GM21390 (cell line): ENCODE results near the gene TGIF2LX.
"Not testable (repeated sequence)": the region's sequence is repeated elsewhere in the genome, so short reads cannot be mapped to it uniquely, and the experiment has no call there.

ENCODE experiments used
- ATAC-seq: cut with Tn5 transposase; IDR thresholded peaks from one replicate; pipeline ENCODE4 v1.9.1; 2021; ENCODE audit not compliant: unreplicated experiment

The TGIF2LX gene

GRCh38 chrX:89921665-89922064 lies at the start of gene TGIF2LX:
TGIF2LX (plus strand) TSS chrX:89921908; CDS start chrX:89922086, 178 bp downstream.
- ATAC-seq = not testable (repeated sequence)

- ATAC-seq = not testable (repeated sequence)
Observed at GRCh38 chrX:89922338-89922934, 728 bp downstream of the TGIF2LX start.

- ATAC-seq = not testable (repeated sequence)
Observed at GRCh38 chrX:89943077-89943476, 21.4 kb downstream of the TGIF2LX start.

- not testable (repeated sequence) for ATAC-seq
Observed at GRCh38 chrX:89965588-89965987, 43.9 kb downstream of the TGIF2LX start.
